Lower leg skin (tissue), 4 donors: ENCODE data around the gene ROBO1. TPM values are rescaled to one million over a fixed set of nuclear protein-coding genes. Genes with fewer than 3 reads are reported as not detected.

Source experiments
- DNase-seq, 2 donors: peaks; one replicate each; pipeline ENCODE4 v3.0.0-alpha.2; 2019; ENCODE audit warnings: low spot score in 2 of 2
- H3K4me3 ChIP-seq: fragments of 200-600 bp; sonication (generic); 2 replicates; pipeline ENCODE4 v1.5.1; 2017; ENCODE audit warnings: mild to moderate bottlenecking, low read depth; ENCODE audit not compliant: poor library complexity, severe bottlenecking
- POLR2A ChIP-seq, 2 donors: fragments of 450-650 bp; IDR thresholded peaks; one replicate each; pipeline ENCODE4 v1.6.1; 2016 to 2017; ENCODE audit warnings: antibody characterized with exemption in 2 of 2, mild to moderate bottlenecking in 1 of 2, moderate library complexity in 1 of 2
- WGBS, 2 donors: methylation state at CpG; one replicate each; pipeline ENCODE4 v1.1.5; 2018; 5-methylcytosine and 5-hydroxymethylcytosine counted together
- intact Hi-C: fragments of 100-400 bp; cut with DNase I; formaldehyde crosslinking; loops from one replicate; pipeline ENCODE4 v1.15.0; 2023; ENCODE audit warnings: low total_unique reads
- total RNA-seq, 4 donors: library from RNA; depleted of rRNA; stranded (reverse); fragments of >200 nt; gene quantifications; one replicate each; pipeline ENCODE4 v1.1.0, GENCODE V29; 2016
- TF ChIP-seq, protein P1 (sequence below), 3 donors: fragments of 450-650 bp; IDR thresholded peaks; one replicate each; pipeline ENCODE4 v1.5.1; 2016; ENCODE audit warnings: antibody characterized with exemption in 3 of 3, mild to moderate bottlenecking in 3 of 3, moderate library complexity in 2 of 3

ROBO1 gene
- total RNA-seq, 4 donors from 2014 or later = 26.3 to 60.0 (median 51.0) TPM

- 62 to 63% methylated on average over 2 of the region's 2 CpGs for WGBS, 2 donors
- TF ChIP-seq, protein P1, sequence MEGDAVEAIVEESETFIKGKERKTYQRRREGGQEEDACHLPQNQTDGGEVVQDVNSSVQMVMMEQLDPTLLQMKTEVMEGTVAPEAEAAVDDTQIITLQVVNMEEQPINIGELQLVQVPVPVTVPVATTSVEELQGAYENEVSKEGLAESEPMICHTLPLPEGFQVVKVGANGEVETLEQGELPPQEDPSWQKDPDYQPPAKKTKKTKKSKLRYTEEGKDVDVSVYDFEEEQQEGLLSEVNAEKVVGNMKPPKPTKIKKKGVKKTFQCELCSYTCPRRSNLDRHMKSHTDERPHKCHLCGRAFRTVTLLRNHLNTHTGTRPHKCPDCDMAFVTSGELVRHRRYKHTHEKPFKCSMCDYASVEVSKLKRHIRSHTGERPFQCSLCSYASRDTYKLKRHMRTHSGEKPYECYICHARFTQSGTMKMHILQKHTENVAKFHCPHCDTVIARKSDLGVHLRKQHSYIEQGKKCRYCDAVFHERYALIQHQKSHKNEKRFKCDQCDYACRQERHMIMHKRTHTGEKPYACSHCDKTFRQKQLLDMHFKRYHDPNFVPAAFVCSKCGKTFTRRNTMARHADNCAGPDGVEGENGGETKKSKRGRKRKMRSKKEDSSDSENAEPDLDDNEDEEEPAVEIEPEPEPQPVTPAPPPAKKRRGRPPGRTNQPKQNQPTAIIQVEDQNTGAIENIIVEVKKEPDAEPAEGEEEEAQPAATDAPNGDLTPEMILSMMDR (IDR thresholded peaks at IDR 0.05) = no peak
- TF ChIP-seq POLR2A (IDR thresholded peaks at IDR 0.05) = no peak
- intact Hi-C loops = no loop called here
- DNase-seq = no peak
- no peak overlapping the region for H3K4me3 ChIP-seq
Observed at GRCh38 chr3:79410617-79411016, 357.2 kb downstream of the ROBO1 start.

GRCh38 chr3:79410136-79410535, 357.7 kb downstream of the ROBO1 start:
- WGBS, 2 donors = 86 to 89% methylated on average over 2 of the region's 2 CpGs
- intact Hi-C loops = no loop called here
- TF ChIP-seq, protein P1 (IDR thresholded peaks at IDR 0.05) = no peak
- TF ChIP-seq POLR2A (IDR thresholded peaks at IDR 0.05) = no peak
- no peak overlapping the region for H3K4me3 ChIP-seq
- no peak for DNase-seq

- intact Hi-C loops = no loop called here
- no peak for DNase-seq
- WGBS, 2 donors = 85 to 86% methylated on average over 2 of the region's 2 CpGs
- no peak overlapping the region for H3K4me3 ChIP-seq
- TF ChIP-seq, protein P1 (IDR thresholded peaks at IDR 0.05) = no peak
- TF ChIP-seq POLR2A (IDR thresholded peaks at IDR 0.05) = no peak
Observed at GRCh38 chr3:79406175-79406574, 361.6 kb downstream of the ROBO1 start.

DNA sequence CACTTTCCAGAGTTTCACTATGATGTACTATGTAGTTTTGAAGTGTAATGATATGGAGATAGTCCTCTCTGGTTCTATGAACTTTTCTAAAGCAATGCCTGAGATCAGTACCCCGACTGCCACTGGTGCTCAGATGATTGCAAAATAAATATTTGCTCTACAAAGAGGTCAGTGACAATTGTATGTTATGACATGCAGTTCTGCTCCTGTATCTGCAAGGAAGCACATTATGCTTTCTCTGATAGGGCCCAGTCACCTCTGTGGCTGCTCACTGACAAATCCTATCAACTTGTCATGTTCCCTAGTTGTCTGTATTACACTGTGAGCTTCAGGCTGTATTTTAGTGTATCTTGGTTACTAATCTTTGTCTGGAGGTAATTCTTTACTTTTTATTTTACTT, 362.6 kb downstream of the ROBO1 start:
- intact Hi-C loops = no loop called here
- WGBS, 2 donors = 86% methylated on average over 1 of the region's 1 CpG
- H3K4me3 ChIP-seq = no peak overlapping the region
- no peak for DNase-seq
- TF ChIP-seq, protein P1 (IDR thresholded peaks at IDR 0.05) = no peak
- no peak for TF ChIP-seq POLR2A (IDR thresholded peaks at IDR 0.05)

DNA sequence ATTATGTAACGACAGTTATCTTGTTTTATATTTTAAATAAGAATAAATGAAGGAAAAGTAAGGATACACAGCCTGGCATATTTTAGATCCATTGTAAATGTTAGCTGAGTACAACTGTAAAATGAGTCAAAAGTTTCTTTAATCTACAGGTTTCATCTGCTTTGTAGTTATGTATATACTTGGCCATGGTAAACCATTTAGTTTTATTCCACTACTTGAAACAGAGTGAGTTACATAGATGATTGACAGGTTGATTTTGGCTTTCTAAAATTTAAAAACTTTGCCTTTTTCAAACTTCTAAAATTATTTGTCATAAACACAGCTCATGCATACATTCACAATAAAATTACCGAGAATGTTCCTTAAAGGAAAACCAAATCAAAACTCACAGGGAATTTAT, 371.2 kb downstream of the ROBO1 start:
- intact Hi-C loops = no loop called here
- no peak overlapping the region for H3K4me3 ChIP-seq
- DNase-seq = no peak
- TF ChIP-seq, protein P1 (IDR thresholded peaks at IDR 0.05) = no peak
- no peak for TF ChIP-seq POLR2A (IDR thresholded peaks at IDR 0.05)
- 89 to 90% methylated on average over 2 of the region's 2 CpGs for WGBS, 2 donors

DNA sequence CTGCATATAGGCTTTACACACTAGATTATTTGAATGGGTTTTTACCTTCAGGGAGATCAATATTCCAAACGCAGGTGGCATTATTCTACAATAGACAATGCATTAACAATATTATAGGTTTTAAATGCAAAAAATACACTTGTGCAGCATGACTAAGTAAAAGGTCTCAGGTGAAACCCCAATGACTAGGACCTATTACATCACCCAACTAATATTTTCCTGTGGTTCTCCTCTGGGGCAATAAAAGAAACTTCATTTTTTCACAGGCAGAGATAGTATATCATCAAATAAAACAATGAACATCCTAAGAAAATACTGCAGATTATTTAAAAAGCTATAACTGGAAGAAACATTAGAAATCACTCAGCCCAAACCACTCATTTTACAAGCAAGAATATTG, 375.3 kb downstream of the ROBO1 start:
- 85 to 89% methylated on average over 1 of the region's 1 CpG for WGBS, 2 donors

More for the DNA sequence above, 375.3 kb downstream of the ROBO1 start:
- DNase-seq = no peak
- TF ChIP-seq, protein P1 (IDR thresholded peaks at IDR 0.05) = no peak
- TF ChIP-seq POLR2A (IDR thresholded peaks at IDR 0.05) = no peak
- H3K4me3 ChIP-seq = no peak overlapping the region
- intact Hi-C loops = no loop called here
